ENCODE measurements around the gene SPATA22.
"Not testable (repeated sequence)": the region's sequence is repeated elsewhere in the genome, so short reads cannot be mapped to it uniquely, and the experiment has no call there.

SPATA22 gene

DNA sequence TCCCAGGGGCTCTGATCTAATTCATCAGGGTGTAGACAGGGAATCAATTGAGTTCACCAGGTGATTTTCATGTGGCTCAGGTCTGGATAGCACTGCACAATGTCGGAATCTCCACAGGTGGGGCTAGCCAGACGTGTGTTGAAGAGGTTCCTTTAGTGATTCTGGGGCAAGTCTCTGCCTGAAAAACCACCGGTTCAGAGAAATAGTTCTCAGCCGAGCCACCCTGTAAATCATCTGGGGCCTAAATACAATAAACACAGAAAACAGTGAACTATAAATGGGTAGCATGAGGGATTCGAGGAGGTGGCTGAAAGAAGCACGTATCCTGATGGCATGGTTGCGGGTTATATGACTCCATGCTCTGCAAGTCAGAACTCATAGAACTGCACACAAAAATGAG is 25.5 kb upstream of the SPATA22 start:
- no peaks in the 10 kb centered on the region for H3K4me1 Mint-ChIP-seq (ENCODE audit: low read depth)
- H3K9me3 Mint-ChIP-seq = no peaks in the 10 kb centered on the region
- no peak overlapping the region for H3K27ac Mint-ChIP-seq
- no peak overlapping the region for H3K4me3 Mint-ChIP-seq
- no peaks in the 10 kb centered on the region for H3K36me3 Mint-ChIP-seq (ENCODE audit: low read depth)
- H3K27me3 Mint-ChIP-seq = peaks cover 6% of the 10 kb centered on the region

- H3K27ac Mint-ChIP-seq = no peak overlapping the region
- H3K36me3 Mint-ChIP-seq (ENCODE audit: low read depth) = no peaks in the 10 kb centered on the region
- H3K27me3 Mint-ChIP-seq = peaks cover 36% of the 10 kb centered on the region
- H3K4me3 Mint-ChIP-seq = no peak overlapping the region
- H3K4me1 Mint-ChIP-seq (ENCODE audit: low read depth) = no peaks in the 10 kb centered on the region
- no peaks in the 10 kb centered on the region for H3K9me3 Mint-ChIP-seq
Observed at GRCh38 chr17:3485481-3486068, 14.0 kb upstream of the SPATA22 start.

GRCh38 chr17:3482852-3483251 is 11.2 kb upstream of the SPATA22 start:
- no peaks in the 10 kb centered on the region for H3K4me1 Mint-ChIP-seq (ENCODE audit: low read depth)
- peaks cover 32% of the 10 kb centered on the region for H3K27me3 Mint-ChIP-seq
- H3K9me3 Mint-ChIP-seq = no peaks in the 10 kb centered on the region
- H3K27ac Mint-ChIP-seq = no peak overlapping the region
- no peak overlapping the region for H3K4me3 Mint-ChIP-seq
- no peaks in the 10 kb centered on the region for H3K36me3 Mint-ChIP-seq (ENCODE audit: low read depth)

DNA sequence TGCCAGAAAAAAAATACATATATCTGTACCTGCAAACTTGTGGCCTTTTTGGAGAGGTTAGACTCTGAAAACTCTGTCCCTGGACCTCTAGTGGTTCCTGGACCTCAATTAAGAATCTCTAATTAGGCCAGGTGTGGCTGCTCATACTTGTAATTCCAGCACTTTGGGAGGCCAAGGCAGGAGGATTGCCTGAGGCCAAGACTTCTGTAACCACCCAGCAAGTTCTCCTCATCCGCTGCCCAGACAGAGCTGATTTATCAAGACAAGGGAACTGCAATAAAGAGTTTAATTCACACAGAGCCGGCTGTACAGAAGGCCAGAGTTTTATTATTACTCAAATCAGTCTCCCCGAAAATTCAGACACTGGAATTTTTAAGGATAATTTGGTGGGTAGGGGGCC is 8.4 kb upstream of the SPATA22 start:
- Mint-ChIP-seq H3K36me3 (ENCODE audit: low read depth) (no peaks in the 10 kb centered on the region), H3K4me1 (ENCODE audit: low read depth) (no peaks in the 10 kb centered on the region), H3K27me3 (peaks cover 13% of the 10 kb centered on the region), H3K4me3 (no peak overlapping the region), H3K27ac (no peak overlapping the region), H3K9me3 (no peaks in the 10 kb centered on the region)

GRCh38 chr17:3475812-3476610 is 4.4 kb upstream of the SPATA22 start, which contains the start of gene ASPA:
Gene ASPA (plus strand): TSS chr17:3475997. CDS start chr17:3476160, 163 bp downstream.
- Mint-ChIP-seq H3K27ac (no peak within 1 kb of the TSS), H3K36me3 (ENCODE audit: low read depth) (no peaks in the 10 kb centered on the region), H3K9me3 (no peaks in the 10 kb centered on the region), H3K27me3 (peaks cover 10% of the 10 kb centered on the region), H3K4me1 (ENCODE audit: low read depth) (no peaks in the 10 kb centered on the region), H3K4me3 (peak within 1 kb of the TSS; percentile 11)

DNA sequence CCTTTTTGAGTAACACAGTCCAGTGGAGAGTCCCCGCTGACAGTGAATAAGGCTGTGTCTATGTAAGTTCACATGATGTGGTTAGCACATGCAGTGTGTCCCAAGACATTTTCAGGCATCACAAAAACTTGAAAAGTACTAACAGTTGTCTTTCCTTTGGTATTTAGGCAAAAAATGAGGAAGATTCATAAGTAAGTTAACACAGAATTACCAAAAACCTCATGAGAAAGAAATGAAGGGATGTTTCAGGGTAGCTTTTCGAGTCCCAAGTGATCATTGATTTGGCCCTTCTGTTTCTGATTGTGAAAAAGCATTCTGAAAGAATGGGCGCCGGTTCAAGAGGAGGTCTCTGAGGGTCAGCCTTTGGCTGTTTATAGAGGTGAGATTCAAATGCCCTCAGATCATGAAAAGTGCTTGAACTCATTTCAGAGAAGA is 3.6 kb upstream of the SPATA22 start:
- H3K4me3 Mint-ChIP-seq = no peak overlapping the region
- no peaks in the 10 kb centered on the region for H3K4me1 Mint-ChIP-seq (ENCODE audit: low read depth)
- H3K9me3 Mint-ChIP-seq = no peaks in the 10 kb centered on the region
- H3K27me3 Mint-ChIP-seq = peaks cover 10% of the 10 kb centered on the region
- H3K27ac Mint-ChIP-seq = no peak overlapping the region
- no peaks in the 10 kb centered on the region for H3K36me3 Mint-ChIP-seq (ENCODE audit: low read depth)

- Mint-ChIP-seq H3K9me3 (no peaks in the 10 kb centered on the region), H3K4me3 (no peak overlapping the region), H3K36me3 (ENCODE audit: low read depth) (no peaks in the 10 kb centered on the region), H3K27ac (no peak overlapping the region), H3K27me3 (peaks cover 10% of the 10 kb centered on the region), H3K4me1 (ENCODE audit: low read depth) (no peaks in the 10 kb centered on the region)
Observed at GRCh38 chr17:3474212-3474611, 2.6 kb upstream of the SPATA22 start.

- Mint-ChIP-seq H3K36me3 (ENCODE audit: low read depth) (no peaks in the 10 kb centered on the region), H3K27me3 (peaks cover 9% of the 10 kb centered on the region), H3K4me3 (no peak overlapping the region), H3K9me3 (no peaks in the 10 kb centered on the region), H3K4me1 (ENCODE audit: low read depth) (no peaks in the 10 kb centered on the region), H3K27ac (no peak overlapping the region)
Observed at GRCh38 chr17:3472137-3472536, 518 bp upstream of the SPATA22 start.

DNA sequence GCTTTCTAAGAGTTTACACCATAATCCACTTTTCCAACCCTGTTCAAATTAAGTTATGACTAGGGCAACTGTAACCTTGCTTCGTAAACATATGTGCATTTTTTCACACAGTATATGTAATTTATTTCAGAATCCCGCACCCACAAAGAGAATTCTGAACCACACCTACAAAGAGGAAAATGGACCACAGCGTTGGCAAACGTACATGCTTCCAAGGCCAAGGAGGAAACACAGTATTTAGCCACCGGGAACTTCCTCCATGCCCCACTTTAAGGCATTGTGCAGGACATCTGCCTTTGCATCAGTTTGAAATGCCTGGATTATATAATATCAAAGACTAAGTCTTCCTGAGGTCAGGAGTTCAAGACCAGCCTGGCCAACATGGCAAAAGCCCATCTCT is 2.1 kb downstream of the SPATA22 start:
- H3K27ac Mint-ChIP-seq = no peak overlapping the region
- no peaks in the 10 kb centered on the region for H3K9me3 Mint-ChIP-seq
- no peak overlapping the region for H3K4me3 Mint-ChIP-seq
- H3K36me3 Mint-ChIP-seq (ENCODE audit: low read depth) = no peaks in the 10 kb centered on the region
- no peaks in the 10 kb centered on the region for H3K4me1 Mint-ChIP-seq (ENCODE audit: low read depth)
- peaks cover 9% of the 10 kb centered on the region for H3K27me3 Mint-ChIP-seq

DNA sequence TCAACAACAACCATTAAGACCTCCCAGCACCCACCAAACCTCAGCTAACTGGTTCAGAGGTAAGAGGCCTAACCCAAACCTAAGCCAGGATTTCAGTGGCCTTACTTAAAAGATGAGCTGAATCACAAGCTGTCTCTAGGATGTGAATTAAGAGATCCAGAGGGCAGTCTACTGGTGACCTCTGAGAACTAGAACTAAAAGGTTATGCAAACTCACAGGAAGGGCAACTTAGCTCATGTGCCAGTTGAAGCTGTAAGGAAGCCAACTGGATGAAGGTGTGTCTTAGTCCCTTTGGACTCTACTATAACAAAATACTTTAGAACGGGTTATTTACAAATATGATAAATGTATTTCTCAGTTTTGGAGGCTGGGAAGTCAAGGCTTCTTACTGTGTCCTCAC is 5.3 kb downstream of the SPATA22 start:
- not testable (repeated sequence) for H3K9me3 Mint-ChIP-seq; H3K27me3 Mint-ChIP-seq; H3K4me3 Mint-ChIP-seq; H3K4me1 Mint-ChIP-seq (ENCODE audit: low read depth); H3K27ac Mint-ChIP-seq; H3K36me3 Mint-ChIP-seq (ENCODE audit: low read depth)

GRCh38 chr17:3448059-3448665 is 23.5 kb downstream of the SPATA22 start:
- Mint-ChIP-seq H3K4me3 (no peak overlapping the region), H3K27me3 (peaks cover 32% of the 10 kb centered on the region), H3K27ac (no peak overlapping the region), H3K36me3 (ENCODE audit: low read depth) (no peaks in the 10 kb centered on the region), H3K4me1 (ENCODE audit: low read depth) (no peaks in the 10 kb centered on the region), H3K9me3 (no peaks in the 10 kb centered on the region)

- Mint-ChIP-seq H3K27me3 (peaks cover 32% of the 10 kb centered on the region), H3K4me1 (ENCODE audit: low read depth) (no peaks in the 10 kb centered on the region), H3K36me3 (ENCODE audit: low read depth) (no peaks in the 10 kb centered on the region), H3K27ac (no peak overlapping the region), H3K4me3 (no peak overlapping the region), H3K9me3 (no peaks in the 10 kb centered on the region)
Observed at GRCh38 chr17:3447625-3448024, 24.0 kb downstream of the SPATA22 start.

DNA sequence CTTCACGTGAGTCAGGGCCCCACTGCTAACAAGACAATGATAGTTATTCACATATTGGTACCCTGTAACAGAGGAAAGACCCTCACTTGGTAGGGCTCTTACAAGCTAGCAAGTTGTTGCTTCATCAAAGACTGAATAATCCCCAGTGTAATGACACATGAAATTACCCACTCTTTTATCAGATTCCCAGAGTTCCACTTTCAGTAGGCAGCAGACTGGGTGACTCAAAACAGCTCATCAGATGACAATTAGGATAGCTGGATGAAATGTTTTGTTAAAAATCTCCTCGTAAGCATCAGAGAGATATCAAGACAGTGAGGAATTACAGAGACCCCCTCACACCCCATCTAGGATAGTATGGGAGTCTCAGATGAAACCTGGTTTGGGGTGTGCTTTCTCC is 31.2 kb downstream of the SPATA22 start:
- Mint-ChIP-seq H3K4me3 (no peak overlapping the region), H3K27ac (no peak overlapping the region), H3K4me1 (ENCODE audit: low read depth) (no peaks in the 10 kb centered on the region), H3K36me3 (ENCODE audit: low read depth) (no peaks in the 10 kb centered on the region), H3K9me3 (no peaks in the 10 kb centered on the region), H3K27me3 (peaks cover 42% of the 10 kb centered on the region)

DNA sequence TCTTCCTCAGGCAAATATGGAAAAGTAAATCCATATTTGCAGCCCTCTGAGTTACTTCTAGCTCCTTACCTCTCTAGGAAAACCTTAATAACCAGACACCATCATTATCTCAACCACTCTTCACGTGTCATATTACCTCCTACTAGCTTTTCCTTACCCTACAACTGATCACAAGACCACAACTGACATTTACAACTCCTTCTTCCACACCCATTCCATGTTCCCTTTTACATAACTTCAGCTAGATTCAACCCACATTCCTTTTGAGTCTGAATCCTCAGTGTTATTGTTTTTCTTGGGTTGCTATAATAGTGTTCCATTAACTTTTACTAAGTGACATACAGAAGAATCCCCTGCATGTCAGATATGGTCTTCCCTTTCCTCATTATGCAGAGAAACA is 33.3 kb downstream of the SPATA22 start:
- Mint-ChIP-seq H3K27ac (no peak overlapping the region), H3K4me3 (no peak overlapping the region), H3K4me1 (ENCODE audit: low read depth) (no peaks in the 10 kb centered on the region), H3K9me3 (no peaks in the 10 kb centered on the region), H3K36me3 (ENCODE audit: low read depth) (no peaks in the 10 kb centered on the region), H3K27me3 (peaks cover 37% of the 10 kb centered on the region)

DNA sequence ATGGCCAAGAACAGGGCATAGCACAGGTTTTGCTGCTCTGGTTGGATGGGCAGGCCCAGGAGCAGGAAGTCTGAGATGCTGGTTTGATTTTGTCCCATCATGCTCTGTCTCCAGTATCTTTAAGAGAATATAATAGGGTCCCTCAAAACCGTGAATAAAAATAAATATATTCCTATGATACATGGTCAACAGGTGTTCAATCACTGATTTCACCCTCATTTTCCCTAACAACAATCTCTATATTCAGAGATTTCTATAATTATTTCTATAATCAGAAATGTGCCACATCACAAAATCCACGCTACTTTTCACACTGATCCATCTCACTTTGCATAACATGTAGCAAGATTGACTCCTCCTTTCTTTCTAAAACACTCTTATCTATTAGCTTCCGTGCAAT is 37.9 kb downstream of the SPATA22 start, which contains the start of gene OR1E2:
OR1E2 (minus strand) TSS at position 101 of the 400 bp plus-strand sequence; CDS start at position 101, 0 bp downstream.
- no peak within 1 kb of the TSS for H3K27ac Mint-ChIP-seq
- H3K36me3 Mint-ChIP-seq (ENCODE audit: low read depth) = no peaks in the 10 kb centered on the region
- no peak within 1 kb of the TSS for H3K4me3 Mint-ChIP-seq
- no peaks in the 10 kb centered on the region for H3K4me1 Mint-ChIP-seq (ENCODE audit: low read depth)
- H3K9me3 Mint-ChIP-seq = no peaks in the 10 kb centered on the region
- H3K27me3 Mint-ChIP-seq = peaks cover 30% of the 10 kb centered on the region

Data from stimulated activated naive CD8-positive, alpha-beta T cell treated with anti-CD3 and anti-CD28 coated beads, Interleukin-15, Interleukin-2, amounts not matched to agents 100 ng/mL and 50 ng/mL, for 24 hours (primary cell).